ENCODE measurements around the gene GDAP2.
"Not testable (repeated sequence)": the region's sequence is repeated elsewhere in the genome, so short reads cannot be mapped to it uniquely, and the experiment has no call there.

The GDAP2 gene, protein sequence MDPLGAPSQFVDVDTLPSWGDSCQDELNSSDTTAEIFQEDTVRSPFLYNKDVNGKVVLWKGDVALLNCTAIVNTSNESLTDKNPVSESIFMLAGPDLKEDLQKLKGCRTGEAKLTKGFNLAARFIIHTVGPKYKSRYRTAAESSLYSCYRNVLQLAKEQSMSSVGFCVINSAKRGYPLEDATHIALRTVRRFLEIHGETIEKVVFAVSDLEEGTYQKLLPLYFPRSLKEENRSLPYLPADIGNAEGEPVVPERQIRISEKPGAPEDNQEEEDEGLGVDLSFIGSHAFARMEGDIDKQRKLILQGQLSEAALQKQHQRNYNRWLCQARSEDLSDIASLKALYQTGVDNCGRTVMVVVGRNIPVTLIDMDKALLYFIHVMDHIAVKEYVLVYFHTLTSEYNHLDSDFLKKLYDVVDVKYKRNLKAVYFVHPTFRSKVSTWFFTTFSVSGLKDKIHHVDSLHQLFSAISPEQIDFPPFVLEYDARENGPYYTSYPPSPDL

DNA sequence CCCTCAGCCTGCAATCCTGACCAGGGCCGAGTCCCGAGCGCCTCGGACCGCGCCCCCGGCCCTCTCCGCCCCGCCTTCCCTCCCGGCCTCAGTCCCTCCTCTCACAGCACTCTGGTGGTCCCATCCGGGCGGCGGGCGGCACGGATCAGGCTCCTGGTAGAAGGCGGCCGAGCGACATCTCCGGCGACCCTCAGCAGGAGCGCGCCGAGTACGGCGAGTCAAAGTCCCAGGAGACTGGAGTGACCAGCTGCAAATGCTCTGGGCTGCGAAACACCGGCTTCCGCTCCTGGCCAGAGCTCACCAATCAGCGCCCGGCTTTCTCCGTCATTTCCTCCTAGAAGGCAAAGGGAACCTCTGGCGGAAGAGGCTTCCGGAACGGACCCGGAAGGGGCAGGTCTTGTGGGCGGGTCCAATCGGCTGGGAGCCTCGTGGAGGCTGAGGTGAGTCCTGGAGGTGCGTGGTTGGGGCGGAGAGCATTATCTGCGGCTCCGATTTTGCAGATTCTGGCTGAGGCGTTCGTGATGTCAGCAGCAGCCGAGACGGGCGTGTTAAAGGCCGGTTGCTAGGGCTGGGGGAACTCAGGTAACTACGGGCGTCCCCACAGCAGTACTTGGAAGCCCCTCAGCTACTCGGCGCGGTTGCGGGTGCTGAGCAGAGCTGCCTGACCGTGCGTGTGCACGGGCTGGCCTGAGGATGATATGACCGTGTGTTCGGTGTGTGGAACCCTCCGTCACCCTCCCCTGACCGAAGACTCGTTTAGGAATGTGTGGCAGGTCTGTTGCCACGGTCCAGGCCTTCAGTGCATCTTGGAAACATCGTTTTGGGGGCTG is at the start of gene GDAP2, which contains the start of gene WDR3:
TSS of gene GDAP2 (minus strand) at position 279 of the 830 bp plus-strand sequence. CDS start 9,264 bp downstream, outside the sequence.
TSS of gene WDR3 (plus strand) at position 397 of the 830 bp plus-strand sequence. CDS start 3,581 bp downstream, outside the sequence.
- DNase-seq: peak; percentile 58

DNA sequence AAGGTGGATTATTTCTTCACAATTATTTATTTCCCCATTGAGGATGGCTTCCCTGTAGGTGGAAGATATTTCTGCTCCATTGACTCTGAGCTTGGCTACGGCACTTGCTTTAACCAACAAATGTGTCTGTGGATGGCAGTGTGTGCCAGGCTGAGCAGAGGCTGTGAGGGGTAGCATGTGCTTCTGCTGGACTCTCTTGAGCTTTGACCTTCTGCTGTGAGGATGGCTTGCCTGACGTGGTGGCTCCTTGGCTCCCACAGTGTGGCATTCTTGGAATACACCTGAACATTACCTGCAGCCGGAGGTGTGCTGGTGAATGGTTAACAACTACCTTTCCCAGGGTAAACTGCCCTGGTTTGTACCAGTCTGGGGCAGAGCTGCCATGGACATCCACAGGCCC is 47.0 kb upstream of the GDAP2 start:
- no peak for DNase-seq

DNA sequence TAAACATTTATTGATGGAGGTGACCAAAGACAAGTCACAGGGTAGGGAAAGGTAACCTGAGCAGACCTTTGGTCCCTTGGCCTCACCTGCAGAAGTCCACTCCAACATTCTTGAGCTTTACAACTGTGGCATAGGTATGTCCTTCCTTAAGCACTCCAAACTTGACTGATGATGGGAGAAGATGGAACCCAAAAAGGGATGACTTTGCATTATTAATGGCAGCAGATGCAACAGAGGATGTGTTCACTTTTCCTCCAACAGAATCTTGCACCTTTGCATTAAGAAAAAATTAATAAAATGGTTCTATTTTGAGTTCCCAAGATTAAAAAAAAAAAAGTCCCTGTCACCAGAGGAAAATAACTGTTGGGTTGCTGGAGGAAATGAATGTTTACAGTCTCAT is 42.4 kb upstream of the GDAP2 start:
- DNase-seq: no peak

DNA sequence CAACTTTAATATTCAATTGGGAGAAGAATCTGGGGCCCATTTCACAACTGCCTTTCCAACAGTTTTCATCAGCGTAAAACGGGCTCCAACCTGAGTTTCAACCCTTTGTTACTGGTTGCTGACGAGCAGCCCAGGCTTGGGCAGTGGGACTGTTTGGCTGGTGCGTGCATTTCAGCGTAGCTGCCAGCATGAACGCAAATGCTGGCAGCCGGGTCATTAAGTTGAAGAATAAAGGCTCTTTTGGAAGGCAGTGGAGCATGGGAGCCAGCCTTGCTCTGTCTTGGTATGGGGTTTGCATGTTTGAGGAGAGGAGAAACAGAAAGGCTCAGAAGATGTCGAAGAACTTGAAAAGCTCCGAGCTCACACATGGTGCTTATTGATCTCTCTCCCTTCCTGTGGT is 40.8 kb upstream of the GDAP2 start:
- DNase-seq: no peak

DNA sequence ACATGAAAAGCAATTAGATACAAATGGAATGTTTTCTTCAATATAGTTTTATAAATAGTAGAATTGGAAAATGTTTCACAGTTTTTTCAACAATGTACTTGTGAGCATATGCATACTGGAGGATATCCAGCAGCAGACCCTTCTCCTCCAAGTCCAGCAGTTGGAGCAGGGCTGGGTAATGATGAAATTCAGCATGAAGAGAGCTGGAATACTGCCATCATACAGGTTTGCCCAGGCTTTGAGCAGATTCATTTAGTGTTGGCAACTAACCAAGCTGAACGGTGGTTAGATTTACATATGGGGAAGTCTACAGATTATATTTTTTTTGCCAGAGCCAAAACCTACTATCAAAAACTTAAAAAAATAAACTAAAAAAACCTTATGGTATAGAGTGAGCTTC is 38.5 kb upstream of the GDAP2 start:
- DNase-seq: peak; percentile 9

DNA sequence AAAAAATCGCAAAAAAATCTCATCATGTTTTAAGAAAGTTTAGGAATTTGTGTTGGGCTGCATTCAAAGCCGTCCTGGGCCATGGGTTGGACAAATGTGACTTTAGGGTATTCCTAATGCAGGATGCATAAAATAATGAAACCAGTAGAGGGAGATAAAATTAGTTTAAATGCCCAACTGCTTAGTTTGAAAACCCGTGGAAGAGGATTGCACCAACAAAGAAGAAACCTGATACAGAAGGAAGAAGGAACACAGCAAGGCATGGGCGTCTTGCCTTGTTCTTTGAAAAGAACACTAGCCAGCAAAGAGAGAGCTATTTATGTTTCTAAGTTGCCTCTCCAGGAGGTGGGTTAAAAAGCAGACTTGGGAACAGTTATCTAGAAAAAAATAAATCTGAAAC is 38.1 kb upstream of the GDAP2 start:
- no peak for DNase-seq

DNA sequence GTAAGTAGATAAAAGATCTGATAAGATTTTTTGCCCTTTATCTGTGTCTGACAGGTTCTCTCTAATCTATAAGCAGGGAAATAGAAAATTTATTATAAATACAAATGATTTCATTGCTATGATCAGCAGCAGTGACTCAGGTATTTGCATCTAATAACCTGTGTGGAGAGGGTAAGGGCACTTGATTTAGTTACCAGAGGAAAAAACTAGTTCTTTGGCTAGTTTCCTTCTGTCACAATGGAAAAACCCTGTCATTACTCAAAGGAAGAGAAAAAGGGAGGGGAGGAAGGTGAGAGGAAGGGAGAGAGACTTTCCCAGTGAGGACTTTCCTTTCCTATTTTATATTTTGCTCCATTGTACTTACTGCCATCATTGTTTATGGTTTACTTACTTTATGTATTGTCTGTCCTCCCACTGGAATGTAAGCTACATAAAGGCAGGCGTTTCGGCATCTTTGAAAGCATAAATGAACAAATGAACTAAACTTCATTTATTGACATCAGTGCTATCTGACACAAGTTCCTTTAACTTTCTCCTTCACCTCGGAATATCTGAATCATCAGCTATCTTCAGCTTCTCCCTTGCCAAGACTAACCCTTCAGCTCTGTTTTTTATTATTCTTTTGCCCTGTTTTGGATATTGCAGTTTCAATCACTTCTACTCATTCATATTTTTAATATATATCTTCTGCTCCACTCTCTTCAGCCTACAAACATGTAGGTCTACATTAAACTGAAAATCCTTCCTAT is 35.0 kb upstream of the GDAP2 start:
- DNase-seq: no peak

DNA sequence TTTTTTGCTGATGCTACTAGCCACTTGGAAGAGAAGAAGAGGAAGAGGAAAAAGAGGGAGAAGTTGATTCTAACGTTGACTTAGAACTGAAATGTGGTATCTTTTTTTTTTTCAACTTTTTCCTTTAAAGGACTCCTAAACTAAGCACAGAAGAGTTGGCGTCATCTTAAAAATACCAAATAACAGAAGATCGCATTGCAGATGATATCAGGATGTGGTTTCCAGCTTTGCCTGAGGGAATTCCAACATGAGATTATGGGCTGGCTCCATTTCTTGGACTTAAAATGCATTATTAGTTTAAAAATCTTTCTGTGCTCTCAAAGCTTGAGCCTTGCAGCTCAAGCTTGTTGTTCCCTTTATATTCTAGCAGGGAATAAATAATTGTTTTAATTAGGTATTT is 29.9 kb upstream of the GDAP2 start:
- DNase-seq: no peak

DNA sequence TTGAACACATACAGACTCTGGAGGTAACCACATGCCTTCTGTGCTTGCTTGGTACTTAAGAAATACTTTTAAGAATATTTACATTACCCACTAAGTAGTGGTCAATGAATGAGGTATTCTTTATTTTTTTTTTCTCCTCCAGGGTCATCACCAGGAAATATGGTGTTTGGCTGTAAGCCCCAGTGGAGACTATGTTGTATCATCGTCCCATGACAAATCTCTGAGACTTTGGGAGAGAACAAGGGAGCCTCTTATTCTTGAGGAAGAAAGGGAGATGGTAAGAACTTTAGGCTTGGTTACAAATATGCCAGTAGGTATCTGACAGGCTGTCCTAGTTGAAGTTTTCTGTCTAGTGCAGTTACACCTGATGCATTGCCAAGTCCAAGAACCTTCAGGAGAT is 23.0 kb upstream of the GDAP2 start:
- no peak for DNase-seq

DNA sequence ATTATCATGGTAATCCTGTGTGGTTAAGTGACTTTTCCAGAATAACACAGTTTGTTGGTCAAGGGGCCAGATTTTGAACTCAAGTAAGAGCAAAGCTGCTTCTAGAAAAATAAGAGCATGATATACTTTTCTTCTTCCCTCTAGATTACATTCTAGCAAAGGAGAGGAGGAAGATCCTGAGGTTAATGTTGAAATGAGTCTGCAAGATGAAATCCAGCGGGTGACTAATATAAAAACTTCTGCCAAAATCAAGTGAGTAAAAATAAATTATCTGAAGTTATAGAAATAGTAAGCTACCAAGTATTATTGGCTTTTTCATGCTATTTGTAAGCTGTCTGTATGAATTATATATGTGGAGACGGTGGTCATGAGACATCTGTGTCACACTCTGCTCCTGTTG is 12.9 kb upstream of the GDAP2 start:
- DNase-seq: no peak

DNA sequence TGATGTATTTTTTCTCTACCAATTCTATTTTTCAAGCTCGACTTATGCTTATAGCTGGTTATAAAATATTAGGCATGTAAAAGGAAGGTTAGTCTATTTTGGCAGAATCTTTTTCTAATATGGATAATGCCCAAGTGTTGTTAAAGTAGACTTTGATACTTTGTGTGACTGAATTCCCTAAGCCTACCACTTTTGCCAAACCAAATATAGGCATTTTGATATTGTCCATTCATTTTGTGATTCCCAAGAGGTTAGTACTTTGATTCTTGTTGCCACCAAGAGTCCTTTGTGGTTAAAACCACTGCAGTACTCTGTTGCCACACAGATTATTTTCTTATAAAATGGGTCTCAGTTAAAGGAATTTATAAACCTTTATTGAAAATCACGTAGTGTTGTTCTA is 4.3 kb upstream of the GDAP2 start:
- DNase-seq: no peak

DNA sequence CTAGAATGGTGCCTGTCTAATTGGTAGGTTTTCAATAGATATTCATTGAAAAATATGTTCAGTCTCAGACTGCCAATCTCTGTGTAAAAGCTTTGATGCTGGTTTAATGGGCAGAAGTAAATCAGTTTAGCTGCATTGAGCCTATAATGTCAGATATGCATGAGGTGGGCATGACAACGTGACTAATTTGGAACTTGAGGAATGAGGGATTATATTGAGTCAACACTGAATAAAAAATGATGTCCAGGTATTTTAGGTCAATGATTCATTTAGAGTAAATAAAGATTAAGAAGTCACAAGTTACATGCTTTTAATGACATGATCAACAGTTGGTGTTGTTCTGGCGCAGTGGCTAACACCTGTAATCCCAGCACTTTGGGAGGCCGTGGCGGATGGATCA is 3.2 kb upstream of the GDAP2 start:
- DNase-seq: no peak

DNA sequence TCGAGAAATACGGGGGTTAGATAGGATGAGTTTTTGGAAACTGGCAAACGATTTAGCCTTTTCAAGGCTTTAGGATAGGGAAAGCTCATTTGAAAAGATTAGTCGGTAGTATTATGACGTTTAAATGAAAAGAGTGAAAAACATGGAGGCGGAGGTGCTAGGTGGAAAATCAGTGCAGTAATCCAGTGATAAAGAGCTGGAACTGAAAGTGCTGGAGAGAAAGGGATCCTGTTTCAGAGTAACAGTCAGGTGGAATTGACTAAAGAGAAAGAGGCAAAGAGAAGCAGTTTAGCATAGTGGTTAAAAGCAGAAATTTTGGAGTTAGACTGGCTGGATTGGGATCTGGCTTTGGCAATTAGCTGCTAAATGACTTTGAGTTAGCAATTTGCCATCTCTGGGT is 1.1 kb upstream of the GDAP2 start:
- DNase-seq: no peak

DNA sequence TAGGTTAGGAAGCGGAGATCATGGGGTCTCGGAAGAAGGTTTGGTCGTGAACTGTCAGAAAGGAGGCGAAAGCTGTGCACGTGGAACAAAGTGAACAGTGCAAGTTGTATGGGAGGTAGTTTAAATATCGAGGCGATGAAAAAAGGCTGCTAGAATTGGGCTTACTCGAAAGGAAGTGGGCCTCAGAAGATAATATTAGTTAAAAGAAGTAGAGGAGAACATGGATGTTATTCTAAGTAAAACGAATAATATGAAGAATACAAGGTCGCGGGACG is 689 bp upstream of the GDAP2 start:
- no peak for DNase-seq

DNA sequence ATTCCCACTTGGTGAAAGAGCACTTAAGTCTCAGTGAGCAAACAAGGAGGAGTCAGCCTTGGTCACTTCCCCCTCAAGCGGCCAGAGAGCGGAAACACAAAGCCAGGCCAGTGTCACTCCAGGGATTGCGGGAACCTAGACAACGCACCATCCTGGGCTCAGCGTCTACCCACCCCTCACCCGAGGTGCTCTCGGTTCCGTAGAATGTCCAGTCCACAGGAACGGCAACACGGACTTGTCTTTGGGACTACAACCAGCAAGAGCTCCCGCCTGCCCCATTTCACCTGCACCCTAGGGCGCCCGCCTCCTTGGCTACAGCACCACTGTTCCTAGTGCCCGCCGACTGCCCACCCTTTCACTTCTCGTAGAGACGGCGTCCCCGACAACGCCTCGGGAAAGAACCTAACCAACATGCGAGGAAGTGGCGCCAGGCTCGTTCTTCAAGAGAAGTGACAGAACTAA is 509 bp downstream of the GDAP2 start:
- no peak for DNase-seq

DNA sequence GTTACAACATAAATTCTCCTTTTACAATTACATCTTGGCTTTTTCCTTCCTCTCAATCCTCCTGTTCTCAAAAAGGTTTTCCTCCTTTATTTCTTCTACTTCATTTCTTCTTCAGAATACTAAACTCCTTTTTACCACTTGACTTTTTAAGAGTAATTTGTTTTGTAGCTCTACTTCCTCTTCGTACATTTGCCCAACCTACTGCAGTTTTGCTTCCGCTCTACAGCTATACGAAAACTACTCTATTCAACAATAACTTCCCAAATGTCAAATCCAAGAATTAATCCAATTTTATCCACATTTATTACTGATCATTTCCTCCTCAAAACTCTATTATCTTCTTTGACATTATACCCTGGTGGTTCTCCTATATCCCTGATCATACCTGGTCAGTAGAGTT is 3.4 kb downstream of the GDAP2 start:
- DNase-seq: no peak

DNA sequence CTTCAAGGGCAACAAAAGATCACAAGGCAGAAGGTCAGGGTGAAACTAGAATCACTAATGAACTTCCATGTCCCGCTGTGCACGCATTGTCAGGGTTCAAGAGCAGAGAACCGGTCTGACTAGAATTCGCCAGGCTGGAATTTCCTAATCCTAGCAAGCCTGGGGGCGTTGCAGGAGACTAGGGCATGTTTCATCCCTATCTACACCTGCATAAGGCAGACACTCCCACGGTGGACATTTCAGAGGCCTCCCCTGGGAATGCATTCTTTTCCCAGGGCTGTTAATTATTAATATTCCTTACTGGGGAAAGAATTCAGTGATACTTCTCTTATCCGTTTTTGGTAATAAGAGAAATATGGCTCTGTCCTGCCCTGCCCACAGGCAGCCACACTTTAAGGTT is 6.7 kb downstream of the GDAP2 start:
- not testable (repeated sequence) for DNase-seq

DNA sequence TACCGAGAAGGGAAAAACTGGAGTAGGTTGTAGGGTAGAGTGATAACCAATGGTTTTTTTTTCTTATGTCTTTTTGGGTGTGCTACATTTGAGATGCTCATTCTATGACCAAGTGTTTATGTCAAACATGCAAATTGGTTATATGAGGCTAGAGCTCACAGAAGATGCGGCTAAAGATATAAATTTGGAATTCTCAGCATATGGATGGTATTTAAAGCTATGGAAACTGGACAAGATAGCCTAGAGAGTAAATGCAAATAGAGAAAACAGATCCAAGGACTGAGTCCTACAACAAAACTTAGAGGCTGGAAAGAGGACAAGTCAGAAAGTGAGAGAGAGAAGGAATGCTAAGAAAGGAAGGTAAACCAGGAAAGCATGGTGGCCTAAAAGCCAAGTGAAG is 7.4 kb downstream of the GDAP2 start:
- DNase-seq: no peak

DNA sequence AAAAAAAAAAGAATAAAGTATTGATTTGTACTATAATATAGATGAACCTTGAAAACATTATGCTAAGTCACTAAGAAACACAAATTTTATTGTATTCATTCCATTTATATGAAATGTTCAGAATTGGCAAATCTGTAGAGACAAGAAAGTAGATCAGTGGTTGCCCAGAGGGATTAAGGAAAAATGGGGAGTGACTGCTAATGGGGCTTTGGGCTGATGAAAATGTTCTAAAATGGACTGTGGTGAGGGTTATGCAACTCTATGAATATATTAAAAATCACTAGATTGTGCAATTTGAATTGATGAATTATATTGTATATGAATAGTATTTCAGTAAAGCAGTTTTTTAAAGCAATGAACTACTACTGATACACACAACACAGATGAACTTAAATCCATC is 10.0 kb downstream of the GDAP2 start:
- DNase-seq: no peak

DNA sequence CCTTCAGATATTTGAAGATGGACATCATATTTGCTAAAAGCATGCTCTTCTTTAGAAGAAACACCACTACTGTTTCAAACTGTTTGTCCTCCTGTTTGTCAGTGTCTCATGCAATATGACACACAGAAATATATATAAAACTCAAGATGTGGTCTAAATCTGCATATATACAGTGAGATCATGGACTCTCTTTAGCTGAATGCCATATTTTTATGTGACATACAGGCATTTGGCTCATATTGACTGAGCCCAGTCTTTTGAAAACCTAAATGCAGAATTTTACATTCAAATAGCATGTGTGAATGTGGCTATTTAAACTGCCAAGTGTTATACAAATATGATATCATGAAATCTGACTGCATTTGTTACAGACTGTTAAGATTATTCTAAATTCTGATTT is 18.4 kb downstream of the GDAP2 start:
- DNase-seq: no peak

DNA sequence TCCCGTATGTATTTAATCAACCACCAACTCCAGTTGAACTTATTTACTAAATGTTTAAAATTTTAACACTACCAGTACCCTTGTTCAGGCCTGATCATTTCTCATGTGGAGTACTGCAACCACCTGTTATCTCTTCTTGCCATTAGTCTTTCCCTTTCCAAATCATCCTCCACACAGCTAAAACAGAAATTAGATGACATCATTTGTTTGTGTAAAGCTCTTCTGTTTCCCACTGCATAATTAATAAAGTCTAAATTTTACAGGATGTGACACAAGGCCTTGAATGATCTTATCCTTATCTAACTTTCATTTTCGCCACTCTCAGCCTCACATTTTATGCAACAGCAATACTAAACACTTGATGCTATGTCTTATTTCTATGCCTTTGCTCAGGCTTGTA is 24.4 kb downstream of the GDAP2 start:
- no peak for DNase-seq

DNA sequence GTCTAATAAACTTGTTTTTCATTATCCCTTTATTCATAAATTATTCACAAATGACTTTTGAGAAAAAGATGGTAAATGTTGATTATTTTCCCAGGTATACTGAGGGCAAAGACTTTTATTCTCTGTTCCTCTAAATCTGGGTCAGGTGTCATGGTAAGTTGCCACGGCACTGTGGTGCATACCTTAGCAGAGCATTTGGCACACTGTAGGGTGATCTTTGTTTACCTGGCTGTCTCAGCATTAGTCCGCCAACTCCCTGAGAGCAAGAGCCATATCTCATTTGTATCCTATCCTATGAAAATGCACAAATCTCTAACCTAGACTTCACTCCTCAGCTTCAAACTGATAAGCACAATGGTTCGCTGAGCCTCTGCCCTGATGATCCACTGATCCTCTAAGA is 24.9 kb downstream of the GDAP2 start:
- no peak for DNase-seq

DNA sequence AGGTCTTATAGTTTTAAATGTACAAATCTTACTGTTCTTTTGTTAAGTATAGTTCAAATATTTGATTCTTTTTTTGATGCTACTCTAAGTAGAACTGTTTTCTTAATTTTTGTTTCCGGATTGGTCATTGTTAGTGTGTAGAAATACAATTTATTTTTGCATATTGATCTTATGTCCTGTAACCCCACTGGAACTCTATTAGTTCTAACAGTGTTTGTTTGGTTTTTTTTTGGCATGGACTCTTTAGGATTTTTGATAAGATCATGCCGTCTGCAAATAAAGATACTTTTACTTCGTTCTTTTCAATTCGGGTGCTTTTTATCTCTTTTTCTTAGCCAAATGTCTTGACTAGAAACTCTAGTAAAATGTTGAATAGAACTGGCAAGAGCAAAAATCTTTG is 26.5 kb downstream of the GDAP2 start:
- no peak for DNase-seq
